Osteocyte (in vitro differentiated cells): ENCODE measurements around the gene OR8B12. TPM values are rescaled to one million over a fixed set of nuclear protein-coding genes. Genes with fewer than 3 reads are reported as not detected.

Experiments
- DNase-seq: peaks from one replicate; pipeline ENCODE4 v3.0.0; 2021; ENCODE audit warnings: mixed read lengths; ENCODE audit not compliant: unreplicated experiment; ENCODE audit errors: extremely low spot score
- H3K27ac Mint-ChIP-seq: one replicate; pipeline ENCODE4 v1.8.0; 2021; ENCODE audit warnings: mild to moderate bottlenecking, mixed read lengths; ENCODE audit not compliant: unreplicated experiment
- H3K27me3 Mint-ChIP-seq: one replicate; pipeline ENCODE4 v1.8.0; 2021; ENCODE audit warnings: mixed read lengths; ENCODE audit not compliant: unreplicated experiment
- H3K36me3 Mint-ChIP-seq: one replicate; pipeline ENCODE4 v1.8.0; 2021; ENCODE audit warnings: mixed read lengths; ENCODE audit not compliant: unreplicated experiment
- H3K4me1 Mint-ChIP-seq: one replicate; pipeline ENCODE4 v1.8.0; 2021; ENCODE audit warnings: mixed read lengths; ENCODE audit not compliant: unreplicated experiment
- H3K4me3 Mint-ChIP-seq: one replicate; pipeline ENCODE4 v1.8.0; 2021; ENCODE audit warnings: mild to moderate bottlenecking, moderate library complexity, mixed read lengths; ENCODE audit not compliant: unreplicated experiment
- H3K9me3 Mint-ChIP-seq: one replicate; pipeline ENCODE4 v1.8.0; 2021; ENCODE audit warnings: mixed read lengths; ENCODE audit not compliant: unreplicated experiment
- CTCF ChIP-seq: fragments of 200-600 bp; sonication (generic); IDR thresholded peaks from 2 replicates; pipeline ENCODE4 v1.5.0; 2021; ENCODE audit warnings: antibody characterized with exemption, mild to moderate bottlenecking, moderate library complexity
- total RNA-seq: library from RNA; stranded (reverse); gene quantifications from 2 replicates; pipeline ENCODE4 v1.2.1, GENCODE V29; 2021

The OR8B12 gene
- total RNA-seq, 1 donor from 2014 or later = not detected

- Mint-ChIP-seq H3K36me3 (no peaks in the 10 kb centered on the region), H3K9me3 (no peaks in the 10 kb centered on the region), H3K27ac (no peak overlapping the region), H3K4me1 (no peaks in the 10 kb centered on the region), H3K27me3 (peaks cover 28% of the 10 kb centered on the region), H3K4me3 (no peak overlapping the region)
- no peak for TF ChIP-seq CTCF
- no peak for DNase-seq
Observed at GRCh38 chr11:124584681-124585372, 41.4 kb upstream of the OR8B12 start.

- Mint-ChIP-seq H3K36me3 (no peaks in the 10 kb centered on the region), H3K9me3 (no peaks in the 10 kb centered on the region), H3K27me3 (peaks cover 22% of the 10 kb centered on the region), H3K27ac (no peak overlapping the region), H3K4me3 (no peak overlapping the region), H3K4me1 (no peaks in the 10 kb centered on the region)
- TF ChIP-seq CTCF = no peak
- DNase-seq = no peak
Observed at GRCh38 chr11:124583781-124584180, 40.3 kb upstream of the OR8B12 start.

- no peak for TF ChIP-seq CTCF
- Mint-ChIP-seq H3K27ac (no peak overlapping the region), H3K4me3 (no peak overlapping the region), H3K36me3 (no peaks in the 10 kb centered on the region), H3K9me3 (no peaks in the 10 kb centered on the region), H3K27me3 (peaks cover 19% of the 10 kb centered on the region), H3K4me1 (no peaks in the 10 kb centered on the region)
- DNase-seq = no peak
Observed at GRCh38 chr11:124582565-124582964, 39.1 kb upstream of the OR8B12 start.

GRCh38 chr11:124581817-124582216 is 38.4 kb upstream of the OR8B12 start:
- no peaks in the 10 kb centered on the region for H3K4me1 Mint-ChIP-seq
- no peaks in the 10 kb centered on the region for H3K36me3 Mint-ChIP-seq
- peaks cover 11% of the 10 kb centered on the region for H3K27me3 Mint-ChIP-seq
- no peak for DNase-seq
- H3K27ac Mint-ChIP-seq = no peak overlapping the region
- no peak for TF ChIP-seq CTCF
- H3K4me3 Mint-ChIP-seq = no peak overlapping the region
- H3K9me3 Mint-ChIP-seq = no peaks in the 10 kb centered on the region

GRCh38 chr11:124578761-124579160 is 35.3 kb upstream of the OR8B12 start:
- Mint-ChIP-seq H3K9me3 (no peaks in the 10 kb centered on the region), H3K4me1 (no peaks in the 10 kb centered on the region), H3K36me3 (no peaks in the 10 kb centered on the region), H3K4me3 (no peak overlapping the region), H3K27me3 (peaks cover 17% of the 10 kb centered on the region), H3K27ac (no peak overlapping the region)
- no peak for TF ChIP-seq CTCF
- no peak for DNase-seq
